WTC11 (cell line): Measurements from ENCODE around the gene RPS21. TPM values are rescaled to one million over a fixed set of nuclear protein-coding genes. Genes with fewer than 3 reads are reported as not detected.

Source experiments
- ATAC-seq: fragments of 200-7000 bp; cut with Tn5 transposase; 2 replicates; pipeline ENCODE4 v1.10.0; 2021; ENCODE audit warnings: mild to moderate bottlenecking, moderate library complexity
- CTCF ChIA-PET: fragments of 300-600 bp; sonication (Branson Sonifier 250); formaldehyde crosslinking; loops from one replicate; lab custom pipeline; 2021; ENCODE audit warnings: antibody characterized with exemption; lab: Charles Lee
- POLR2A ChIA-PET: fragments of 350-600 bp; sonication (Branson Sonifier 250); formaldehyde crosslinking; loops from one replicate; lab custom pipeline; 2021; ENCODE audit warnings: antibody characterized with exemption; lab: Charles Lee
- DNase-seq: peaks from one replicate; pipeline ENCODE4 v3.0.0; 2021; ENCODE audit warnings: low spot score
- H3K27ac Mint-ChIP-seq: 2 replicates; pipeline ENCODE4 v1.8.0; 2021; ENCODE audit warnings: mixed read lengths
- H3K27me3 Mint-ChIP-seq: 2 replicates; pipeline ENCODE4 v1.8.0; 2021; ENCODE audit warnings: low read depth, mild to moderate bottlenecking, moderate library complexity, mixed read lengths
- H3K36me3 Mint-ChIP-seq: 2 replicates; pipeline ENCODE4 v1.8.0; 2021; ENCODE audit warnings: mixed read lengths
- H3K4me1 Mint-ChIP-seq: 2 replicates; pipeline ENCODE4 v1.8.0; 2022; ENCODE audit warnings: mixed read lengths
- H3K4me3 Mint-ChIP-seq: 2 replicates; pipeline ENCODE4 v1.8.0; 2021; ENCODE audit warnings: mild to moderate bottlenecking, moderate library complexity, mixed read lengths
- H3K9me3 Mint-ChIP-seq: 2 replicates; pipeline ENCODE4 v1.8.0; 2021; ENCODE audit warnings: mixed read lengths
- FOXJ3 ChIP-seq: sonication (generic); formaldehyde crosslinking; IDR thresholded peaks from 2 replicates; pipeline ENCODE4 v1.9.0; 2021; ENCODE audit warnings: missing genetic modification reagents, mild to moderate bottlenecking, borderline replicate concordance
- FOXK1 ChIP-seq: sonication (generic); formaldehyde crosslinking; IDR thresholded peaks from 2 replicates; pipeline ENCODE4 v1.8.0; 2022; ENCODE audit warnings: mild to moderate bottlenecking, moderate library complexity, missing genetic modification reagents
- IRF2 ChIP-seq: sonication (generic); formaldehyde crosslinking; IDR thresholded peaks from 2 replicates; pipeline ENCODE4 v1.8.0; 2022; ENCODE audit warnings: low read depth, missing genetic modification reagents, borderline replicate concordance
- JAZF1 ChIP-seq: fragments of 250-450 bp; sonication (Bioruptor Pico); IDR thresholded peaks from 2 replicates; pipeline ENCODE4 v1.9.0; 2021; ENCODE audit warnings: moderate library complexity, mild to moderate bottlenecking, inconsistent platforms
- JUN ChIP-seq: sonication (generic); formaldehyde crosslinking; IDR thresholded peaks from 2 replicates; pipeline ENCODE4 v1.8.0; 2023; ENCODE audit warnings: mild to moderate bottlenecking, missing genetic modification reagents
- OVOL2 ChIP-seq: fragments of 250-450 bp; sonication (Bioruptor Pico); IDR thresholded peaks from 2 replicates; pipeline ENCODE4 v1.9.0; 2021; ENCODE audit warnings: mild to moderate bottlenecking, borderline replicate concordance
- PRRX2 ChIP-seq: fragments of 250-450 bp; sonication (Bioruptor Pico); IDR thresholded peaks from 2 replicates; pipeline ENCODE4 v1.8.0; 2021; ENCODE audit warnings: mild to moderate bottlenecking
- TEAD1 ChIP-seq: sonication (generic); formaldehyde crosslinking; IDR thresholded peaks from 2 replicates; pipeline ENCODE4 v1.8.0; 2022; ENCODE audit warnings: mild to moderate bottlenecking, missing genetic modification reagents
- ZNF121 ChIP-seq: sonication (generic); formaldehyde crosslinking; IDR thresholded peaks from 2 replicates; pipeline ENCODE4 v1.8.0; 2023; ENCODE audit warnings: missing genetic modification reagents
- ZNF138 ChIP-seq: sonication (generic); formaldehyde crosslinking; conservative IDR thresholded peaks from 2 replicates; pipeline ENCODE4 v1.8.1; 2022; ENCODE audit warnings: mild to moderate bottlenecking, moderate library complexity, missing genetic modification reagents
- total RNA-seq: library from RNA; stranded (reverse); gene quantifications from 3 replicates; pipeline ENCODE4 v1.2.3, GENCODE V29; 2021
- TF ChIP-seq, protein P1 (sequence below): sonication (generic); formaldehyde crosslinking; conservative IDR thresholded peaks from 2 replicates; pipeline ENCODE4 v1.8.1; 2023; ENCODE audit warnings: mild to moderate bottlenecking, low read depth, missing genetic modification reagents, moderate library complexity
- TF ChIP-seq, protein P2 (sequence below): sonication (generic); formaldehyde crosslinking; IDR thresholded peaks from 2 replicates; pipeline ENCODE4 v1.8.1; 2023; ENCODE audit warnings: mild to moderate bottlenecking, missing genetic modification reagents, moderate library complexity
- TF ChIP-seq, protein P3 (sequence below): sonication (generic); formaldehyde crosslinking; IDR thresholded peaks from 2 replicates; pipeline ENCODE4 v1.8.0; 2023; ENCODE audit warnings: mild to moderate bottlenecking, missing genetic modification reagents
- TF ChIP-seq, protein P4 (sequence below): sonication (generic); formaldehyde crosslinking; IDR thresholded peaks from 2 replicates; pipeline ENCODE4 v1.8.1; 2023; ENCODE audit warnings: mild to moderate bottlenecking, moderate library complexity, missing genetic modification reagents
- TF ChIP-seq, protein P5 (sequence below): sonication (generic); formaldehyde crosslinking; IDR thresholded peaks from 2 replicates; pipeline ENCODE4 v1.8.1; 2022; ENCODE audit warnings: low read depth, mild to moderate bottlenecking, moderate library complexity, missing genetic modification reagents, borderline replicate concordance
- TF ChIP-seq, protein P6 (sequence below): fragments of 250-450 bp; sonication (Bioruptor Pico); IDR thresholded peaks from 2 replicates; pipeline ENCODE4 v1.9.0; 2021; ENCODE audit warnings: moderate library complexity, mild to moderate bottlenecking, inconsistent platforms, borderline replicate concordance

Gene RPS21
- total RNA-seq, 1 experiment from 2014 or later, result 2,016 TPM

DNA sequence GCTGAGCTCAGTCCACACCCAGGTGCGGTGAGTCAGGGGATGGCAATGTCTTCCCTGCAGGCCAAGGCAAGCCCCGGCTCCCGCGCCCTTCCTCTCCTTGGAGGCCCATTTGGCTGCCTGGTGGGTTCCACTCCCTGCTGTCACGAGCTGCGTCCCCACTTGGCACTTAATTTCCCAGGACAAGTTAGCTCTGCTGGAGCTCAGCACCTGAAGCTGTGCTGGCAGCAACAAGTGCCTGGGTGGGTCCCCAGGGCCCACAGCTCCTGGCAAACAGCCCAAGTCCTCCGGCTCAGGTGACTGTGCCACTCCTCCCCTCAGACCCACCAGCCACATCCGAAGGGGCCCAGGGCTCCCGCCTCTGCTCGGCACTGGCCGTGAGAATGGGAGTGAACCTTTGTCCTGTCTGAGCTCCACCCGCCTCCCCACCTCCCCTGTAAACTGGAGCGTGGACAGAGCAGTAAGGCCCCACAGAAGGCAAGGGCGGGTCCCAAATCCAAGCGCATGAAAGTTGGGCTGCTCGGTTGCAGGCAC lies 36.7 kb upstream of the RPS21 start (continued):
- TF ChIP-seq, protein P1, sequence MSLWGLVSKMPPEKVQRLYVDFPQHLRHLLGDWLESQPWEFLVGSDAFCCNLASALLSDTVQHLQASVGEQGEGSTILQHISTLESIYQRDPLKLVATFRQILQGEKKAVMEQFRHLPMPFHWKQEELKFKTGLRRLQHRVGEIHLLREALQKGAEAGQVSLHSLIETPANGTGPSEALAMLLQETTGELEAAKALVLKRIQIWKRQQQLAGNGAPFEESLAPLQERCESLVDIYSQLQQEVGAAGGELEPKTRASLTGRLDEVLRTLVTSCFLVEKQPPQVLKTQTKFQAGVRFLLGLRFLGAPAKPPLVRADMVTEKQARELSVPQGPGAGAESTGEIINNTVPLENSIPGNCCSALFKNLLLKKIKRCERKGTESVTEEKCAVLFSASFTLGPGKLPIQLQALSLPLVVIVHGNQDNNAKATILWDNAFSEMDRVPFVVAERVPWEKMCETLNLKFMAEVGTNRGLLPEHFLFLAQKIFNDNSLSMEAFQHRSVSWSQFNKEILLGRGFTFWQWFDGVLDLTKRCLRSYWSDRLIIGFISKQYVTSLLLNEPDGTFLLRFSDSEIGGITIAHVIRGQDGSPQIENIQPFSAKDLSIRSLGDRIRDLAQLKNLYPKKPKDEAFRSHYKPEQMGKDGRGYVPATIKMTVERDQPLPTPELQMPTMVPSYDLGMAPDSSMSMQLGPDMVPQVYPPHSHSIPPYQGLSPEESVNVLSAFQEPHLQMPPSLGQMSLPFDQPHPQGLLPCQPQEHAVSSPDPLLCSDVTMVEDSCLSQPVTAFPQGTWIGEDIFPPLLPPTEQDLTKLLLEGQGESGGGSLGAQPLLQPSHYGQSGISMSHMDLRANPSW (CRISPR knock-in tag), result no peak
- no peak for TF ChIP-seq FOXK1 (CRISPR knock-in tag)
- TF ChIP-seq, protein P2, sequence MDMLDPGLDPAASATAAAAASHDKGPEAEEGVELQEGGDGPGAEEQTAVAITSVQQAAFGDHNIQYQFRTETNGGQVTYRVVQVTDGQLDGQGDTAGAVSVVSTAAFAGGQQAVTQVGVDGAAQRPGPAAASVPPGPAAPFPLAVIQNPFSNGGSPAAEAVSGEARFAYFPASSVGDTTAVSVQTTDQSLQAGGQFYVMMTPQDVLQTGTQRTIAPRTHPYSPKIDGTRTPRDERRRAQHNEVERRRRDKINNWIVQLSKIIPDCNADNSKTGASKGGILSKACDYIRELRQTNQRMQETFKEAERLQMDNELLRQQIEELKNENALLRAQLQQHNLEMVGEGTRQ, result no peak

DNA sequence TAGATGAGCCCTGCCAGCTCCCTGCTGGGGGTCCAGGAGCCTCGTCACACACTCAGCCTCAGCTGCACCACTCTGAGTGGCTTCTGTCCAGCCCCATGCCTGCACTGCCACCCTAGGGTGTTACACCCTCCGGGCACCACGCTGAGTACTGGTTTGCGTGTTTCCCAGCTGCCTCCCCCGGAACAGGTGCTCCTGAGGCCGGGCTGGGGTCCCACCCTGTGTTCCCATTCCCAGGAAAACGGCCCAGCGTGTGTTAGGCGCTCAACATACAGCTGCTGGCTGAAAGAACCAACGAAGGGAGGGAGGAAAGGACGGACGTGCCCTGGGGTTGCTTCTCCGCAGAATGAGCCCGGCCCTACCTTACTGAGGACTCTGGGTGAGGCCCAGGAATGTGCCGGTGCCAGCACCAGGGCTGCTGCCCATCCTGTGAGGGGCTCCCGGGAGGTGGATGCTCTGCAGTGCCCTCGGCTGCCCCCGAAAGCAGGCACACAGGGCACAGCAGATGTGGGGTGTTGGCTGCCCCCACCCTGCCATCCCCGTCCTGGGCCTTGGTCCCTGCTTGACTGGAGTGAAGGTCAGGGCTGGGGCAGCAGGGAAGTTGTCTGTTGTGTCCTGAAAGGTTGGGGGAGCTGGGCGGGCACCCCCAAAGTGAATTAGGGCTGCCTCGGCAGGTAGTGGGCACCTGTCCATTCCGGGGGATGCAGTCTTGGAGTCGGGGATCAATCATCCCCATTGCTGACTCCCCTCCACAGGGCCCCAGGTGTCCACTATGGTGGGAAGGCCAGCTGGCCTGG lies 36.1 kb upstream of the RPS21 start:
- H3K9me3 Mint-ChIP-seq, result peaks cover 9% of the 10 kb centered on the region
- ATAC-seq, result no peak
- DNase-seq, result no peak
- POLR2A ChIA-PET, result no interaction called here
- TF ChIP-seq, protein P3, sequence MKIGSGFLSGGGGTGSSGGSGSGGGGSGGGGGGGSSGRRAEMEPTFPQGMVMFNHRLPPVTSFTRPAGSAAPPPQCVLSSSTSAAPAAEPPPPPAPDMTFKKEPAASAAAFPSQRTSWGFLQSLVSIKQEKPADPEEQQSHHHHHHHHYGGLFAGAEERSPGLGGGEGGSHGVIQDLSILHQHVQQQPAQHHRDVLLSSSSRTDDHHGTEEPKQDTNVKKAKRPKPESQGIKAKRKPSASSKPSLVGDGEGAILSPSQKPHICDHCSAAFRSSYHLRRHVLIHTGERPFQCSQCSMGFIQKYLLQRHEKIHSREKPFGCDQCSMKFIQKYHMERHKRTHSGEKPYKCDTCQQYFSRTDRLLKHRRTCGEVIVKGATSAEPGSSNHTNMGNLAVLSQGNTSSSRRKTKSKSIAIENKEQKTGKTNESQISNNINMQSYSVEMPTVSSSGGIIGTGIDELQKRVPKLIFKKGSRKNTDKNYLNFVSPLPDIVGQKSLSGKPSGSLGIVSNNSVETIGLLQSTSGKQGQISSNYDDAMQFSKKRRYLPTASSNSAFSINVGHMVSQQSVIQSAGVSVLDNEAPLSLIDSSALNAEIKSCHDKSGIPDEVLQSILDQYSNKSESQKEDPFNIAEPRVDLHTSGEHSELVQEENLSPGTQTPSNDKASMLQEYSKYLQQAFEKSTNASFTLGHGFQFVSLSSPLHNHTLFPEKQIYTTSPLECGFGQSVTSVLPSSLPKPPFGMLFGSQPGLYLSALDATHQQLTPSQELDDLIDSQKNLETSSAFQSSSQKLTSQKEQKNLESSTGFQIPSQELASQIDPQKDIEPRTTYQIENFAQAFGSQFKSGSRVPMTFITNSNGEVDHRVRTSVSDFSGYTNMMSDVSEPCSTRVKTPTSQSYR, result no peak
- TF ChIP-seq TEAD1 (CRISPR knock-in tag), result no peak
- TF ChIP-seq, protein P4, sequence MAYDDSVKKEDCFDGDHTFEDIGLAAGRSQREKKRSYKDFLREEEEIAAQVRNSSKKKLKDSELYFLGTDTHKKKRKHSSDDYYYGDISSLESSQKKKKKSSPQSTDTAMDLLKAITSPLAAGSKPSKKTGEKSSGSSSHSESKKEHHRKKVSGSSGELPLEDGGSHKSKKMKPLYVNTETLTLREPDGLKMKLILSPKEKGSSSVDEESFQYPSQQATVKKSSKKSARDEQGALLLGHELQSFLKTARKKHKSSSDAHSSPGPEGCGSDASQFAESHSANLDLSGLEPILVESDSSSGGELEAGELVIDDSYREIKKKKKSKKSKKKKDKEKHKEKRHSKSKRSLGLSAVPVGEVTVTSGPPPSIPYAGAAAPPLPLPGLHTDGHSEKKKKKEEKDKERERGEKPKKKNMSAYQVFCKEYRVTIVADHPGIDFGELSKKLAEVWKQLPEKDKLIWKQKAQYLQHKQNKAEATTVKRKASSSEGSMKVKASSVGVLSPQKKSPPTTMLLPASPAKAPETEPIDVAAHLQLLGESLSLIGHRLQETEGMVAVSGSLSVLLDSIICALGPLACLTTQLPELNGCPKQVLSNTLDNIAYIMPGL (CRISPR knock-in tag), result no peak
- CTCF ChIA-PET, result interaction anchor here (1.0 to 3.2 kb wide), 4 partner anchors 13 to 32 kb away, joined by 3 to 14 read pairs (median 5); no protein-coding TSS in a partner anchor
- H3K4me3 Mint-ChIP-seq, result no peak overlapping the region
- H3K27ac Mint-ChIP-seq, result no peak overlapping the region
- H3K27me3 Mint-ChIP-seq, result no peaks in the 10 kb centered on the region
- peaks cover 4% of the 10 kb centered on the region for H3K4me1 Mint-ChIP-seq
- peaks cover 43% of the 10 kb centered on the region for H3K36me3 Mint-ChIP-seq

DNA sequence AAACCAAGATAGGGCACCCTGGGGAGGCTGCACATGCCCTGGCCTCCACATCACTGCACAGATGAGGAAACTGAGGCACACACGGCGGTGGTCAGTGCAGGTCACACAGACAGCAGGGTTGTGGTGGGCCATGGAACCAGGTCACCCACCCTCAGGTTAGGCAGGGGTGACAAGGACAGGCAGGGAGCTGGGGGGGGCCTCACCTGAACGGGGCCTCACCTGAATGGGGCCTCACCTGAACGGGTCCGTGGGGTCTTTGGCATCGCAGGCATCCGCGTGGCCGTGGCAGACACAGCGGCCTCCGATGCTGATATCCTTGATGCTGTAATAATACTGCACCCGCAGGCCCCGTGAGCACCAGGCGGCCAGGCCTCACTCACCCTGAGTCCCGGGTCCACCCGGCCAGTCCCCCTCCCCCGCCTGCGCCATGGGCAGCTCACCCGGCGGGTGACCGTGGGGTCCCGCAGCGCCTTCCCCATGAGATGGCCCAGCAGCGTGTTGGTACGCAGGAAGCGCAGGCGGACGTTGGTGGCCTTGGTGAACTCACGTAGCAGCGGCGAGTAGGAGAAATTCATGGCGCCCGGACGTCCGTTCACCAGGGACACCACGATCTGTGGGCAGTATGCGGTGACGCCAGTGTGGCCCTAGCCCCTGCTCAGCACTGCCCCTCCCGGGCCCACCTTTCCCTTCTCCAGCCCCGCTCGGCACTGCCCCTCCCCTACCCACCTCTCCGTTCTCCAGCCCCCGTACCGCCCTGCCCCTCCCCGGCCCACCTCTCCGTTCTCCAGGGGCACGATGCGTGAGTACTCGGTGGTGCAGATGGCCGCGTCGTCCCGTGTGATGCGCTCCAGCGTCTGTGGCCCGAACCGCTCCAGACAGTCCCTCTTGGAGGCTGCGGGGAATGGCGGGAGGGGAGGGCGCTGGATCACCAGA lies 35.2 kb upstream of the RPS21 start:
- POLR2A ChIA-PET, result no interaction called here
- DNase-seq (no peak), ATAC-seq (no peak)
- Mint-ChIP-seq H3K4me1 (peaks cover 9% of the 10 kb centered on the region), H3K27ac (no peak overlapping the region), H3K4me3 (no peak overlapping the region), H3K27me3 (no peaks in the 10 kb centered on the region), H3K36me3 (peaks cover 42% of the 10 kb centered on the region), H3K9me3 (peaks cover 9% of the 10 kb centered on the region)
- CTCF ChIA-PET, result no interaction called here
- TF ChIP-seq PRRX2, result no peak
- no peak for TF ChIP-seq OVOL2 (CRISPR knock-in tag)
- TF ChIP-seq, protein P2, result no peak
- TF ChIP-seq IRF2, result no peak
- TF ChIP-seq, protein P5, sequence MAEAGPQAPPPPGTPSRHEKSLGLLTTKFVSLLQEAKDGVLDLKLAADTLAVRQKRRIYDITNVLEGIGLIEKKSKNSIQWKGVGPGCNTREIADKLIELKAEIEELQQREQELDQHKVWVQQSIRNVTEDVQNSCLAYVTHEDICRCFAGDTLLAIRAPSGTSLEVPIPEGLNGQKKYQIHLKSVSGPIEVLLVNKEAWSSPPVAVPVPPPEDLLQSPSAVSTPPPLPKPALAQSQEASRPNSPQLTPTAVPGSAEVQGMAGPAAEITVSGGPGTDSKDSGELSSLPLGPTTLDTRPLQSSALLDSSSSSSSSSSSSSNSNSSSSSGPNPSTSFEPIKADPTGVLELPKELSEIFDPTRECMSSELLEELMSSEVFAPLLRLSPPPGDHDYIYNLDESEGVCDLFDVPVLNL (CRISPR knock-in tag), result no peak
- TF ChIP-seq JAZF1, result no peak
- no peak for TF ChIP-seq ZNF138 (CRISPR knock-in tag)
- TF ChIP-seq JUN (CRISPR knock-in tag), result no peak
- TF ChIP-seq ZNF121 (CRISPR knock-in tag), result no peak
- TF ChIP-seq, protein P6, sequence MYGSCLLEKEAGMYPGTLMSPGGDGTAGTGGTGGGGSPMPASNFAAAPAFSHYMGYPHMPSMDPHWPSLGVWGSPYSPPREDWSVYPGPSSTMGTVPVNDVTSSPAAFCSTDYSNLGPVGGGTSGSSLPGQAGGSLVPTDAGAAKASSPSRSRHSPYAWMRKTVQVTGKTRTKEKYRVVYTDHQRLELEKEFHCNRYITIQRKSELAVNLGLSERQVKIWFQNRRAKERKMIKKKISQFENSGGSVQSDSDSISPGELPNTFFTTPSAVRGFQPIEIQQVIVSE (CRISPR knock-in tag), result no peak
- TF ChIP-seq FOXJ3 (CRISPR knock-in tag), result no peak
